Activated T-helper 9 cell treated with anti-CD3 and anti-CD28 coated beads, Interleukin-2, amount 50 U/mL, for 16 hours (primary cell): Measurements from ENCODE around the gene EEF2.
"Not testable (repeated sequence)": the region's sequence is repeated elsewhere in the genome, so short reads cannot be mapped to it uniquely, and the experiment has no call there.

Experiments
- DNase-seq: peaks from one replicate; pipeline ENCODE4 v3.0.0-alpha.2; 2020; ENCODE audit warnings: low read depth

EEF2 gene

DNA sequence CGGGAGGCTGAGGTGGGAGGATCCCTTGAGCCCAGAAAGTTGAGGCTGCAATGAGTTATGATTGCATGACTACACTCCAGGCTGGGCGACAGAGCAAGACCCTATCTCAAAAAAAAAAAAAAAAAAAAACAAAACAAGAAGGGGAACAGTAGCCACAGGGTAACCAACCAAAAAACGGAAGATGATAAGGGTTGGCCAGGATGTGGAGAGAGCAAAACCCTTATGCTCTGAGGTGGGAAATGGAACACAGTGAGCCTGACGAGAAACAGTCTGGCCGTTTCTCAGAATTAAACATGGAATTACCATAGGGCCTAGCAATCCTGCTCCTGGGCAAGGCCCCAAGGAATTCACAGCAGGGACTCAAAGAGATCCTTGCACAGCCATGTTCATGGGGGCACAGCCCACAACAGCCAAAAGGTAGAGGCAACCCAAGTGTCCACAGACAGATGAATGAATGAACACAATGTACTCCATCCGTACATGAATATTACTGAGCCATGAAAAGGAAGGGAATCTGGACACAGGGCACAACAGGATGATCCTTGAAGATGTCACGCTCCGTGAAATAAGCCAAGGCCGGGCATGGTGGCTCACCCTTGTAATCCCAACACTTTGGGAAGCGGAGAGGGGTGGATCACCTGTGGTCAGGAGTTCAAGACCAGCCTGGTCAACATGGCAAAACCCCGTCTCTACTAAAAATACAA is 41.1 kb downstream of the EEF2 start:
- no peak for DNase-seq

DNA sequence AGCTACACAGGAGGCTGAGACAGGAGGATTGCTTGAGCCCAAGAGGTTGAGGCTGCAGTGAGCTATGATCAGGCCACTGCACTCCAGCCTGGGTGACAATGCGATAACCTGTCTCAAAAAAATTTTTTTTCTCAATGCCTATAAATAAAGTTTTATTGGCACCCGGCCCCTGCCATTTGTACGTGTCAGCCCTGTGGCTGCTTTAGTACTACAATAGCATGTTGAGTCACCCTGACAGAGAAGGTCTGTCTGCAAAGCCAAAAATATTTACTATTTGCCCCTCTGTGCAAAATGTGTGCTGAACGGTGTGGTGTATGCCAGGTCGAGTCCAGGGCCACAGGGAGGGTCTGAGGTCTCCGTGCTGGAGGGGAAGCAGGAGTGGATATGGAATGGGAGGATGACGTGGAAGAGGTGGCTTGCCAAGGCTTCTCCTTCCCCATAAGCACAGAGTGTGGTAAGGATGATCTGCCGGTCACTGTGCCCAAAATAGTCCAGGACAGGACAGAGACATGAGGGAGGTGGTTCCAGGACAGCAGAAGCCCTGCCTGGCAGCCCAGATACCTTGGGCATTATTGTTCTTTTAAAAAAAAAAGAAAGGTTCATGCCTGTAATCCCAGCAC is 42.4 kb downstream of the EEF2 start:
- DNase-seq: no peak

DNA sequence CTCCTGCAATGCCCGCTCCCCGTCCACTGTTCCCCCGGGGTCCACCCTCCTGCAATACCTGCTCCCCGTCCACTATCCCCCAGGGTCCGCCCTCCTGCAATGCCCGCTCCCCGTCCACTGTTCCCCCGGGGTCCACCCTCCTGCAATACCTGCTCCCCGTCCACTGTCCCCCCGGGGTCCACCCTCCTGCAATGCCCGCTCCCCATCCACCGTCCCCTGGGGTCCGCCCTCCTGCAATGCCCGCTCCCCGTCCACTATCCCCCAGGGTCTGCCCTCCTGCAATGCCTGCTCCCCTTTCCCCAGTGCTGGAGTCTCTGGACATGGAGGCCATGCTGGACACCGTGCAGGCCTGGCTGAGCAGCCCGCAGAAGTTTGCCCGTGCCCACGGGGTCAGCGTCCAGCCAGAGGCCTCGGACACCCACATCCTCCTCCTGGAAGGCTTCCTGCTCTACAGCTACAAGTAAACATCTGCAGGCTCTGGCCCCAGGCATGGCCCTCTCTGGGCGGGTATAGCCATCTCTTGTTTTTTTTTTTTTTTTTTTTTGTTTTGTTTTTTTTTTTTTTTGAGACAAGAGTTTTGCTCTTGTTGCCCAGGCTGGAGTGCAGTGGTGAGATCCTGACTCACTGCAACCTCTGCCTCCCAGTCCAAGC is 46.8 kb downstream of the EEF2 start:
- not testable (repeated sequence) for DNase-seq

DNA sequence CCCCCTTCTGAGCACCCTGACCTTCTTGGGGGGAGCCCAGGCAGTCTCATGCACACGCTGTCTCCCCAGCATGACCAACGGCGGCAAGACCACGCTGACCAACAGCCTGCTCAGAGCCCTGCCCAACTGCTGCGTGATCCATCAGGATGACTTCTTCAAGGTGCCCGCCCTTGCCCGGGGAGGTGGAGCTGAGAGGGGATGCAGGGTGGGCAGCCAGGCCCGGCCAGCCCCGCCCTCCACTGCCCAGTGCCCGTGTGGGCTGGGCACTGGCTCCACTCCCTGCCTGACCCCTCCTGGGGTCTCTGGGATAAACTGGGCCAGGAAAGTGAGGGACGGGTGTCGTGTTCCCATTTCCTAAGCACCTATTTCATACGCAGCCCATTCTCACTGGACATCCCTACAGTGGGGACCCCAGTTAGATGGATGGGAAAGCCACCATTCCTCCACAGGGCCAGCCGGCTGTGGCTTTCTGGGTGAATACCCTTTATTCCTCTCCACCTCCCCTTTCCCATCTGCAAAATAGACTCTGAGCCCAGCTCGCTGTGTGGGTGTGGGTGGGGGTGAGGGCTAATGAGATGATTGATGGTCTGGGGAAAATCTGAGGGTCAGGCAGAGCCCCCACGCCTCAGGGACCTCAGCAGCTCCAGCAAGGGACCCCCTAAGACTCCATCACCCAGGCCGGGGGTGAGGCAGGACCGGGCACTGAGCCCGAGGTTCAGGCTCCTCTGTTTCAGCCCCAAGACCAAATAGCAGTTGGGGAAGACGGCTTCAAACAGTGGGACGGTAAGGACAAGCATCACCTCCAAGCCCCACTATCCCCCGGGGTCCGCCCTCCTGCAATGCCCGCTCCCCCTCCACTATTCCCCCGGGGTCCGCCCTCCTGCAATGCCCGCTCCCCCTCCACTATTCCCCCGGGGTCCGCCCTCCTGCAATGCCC is 48.5 kb downstream of the EEF2 start:
- no peak for DNase-seq

DNA sequence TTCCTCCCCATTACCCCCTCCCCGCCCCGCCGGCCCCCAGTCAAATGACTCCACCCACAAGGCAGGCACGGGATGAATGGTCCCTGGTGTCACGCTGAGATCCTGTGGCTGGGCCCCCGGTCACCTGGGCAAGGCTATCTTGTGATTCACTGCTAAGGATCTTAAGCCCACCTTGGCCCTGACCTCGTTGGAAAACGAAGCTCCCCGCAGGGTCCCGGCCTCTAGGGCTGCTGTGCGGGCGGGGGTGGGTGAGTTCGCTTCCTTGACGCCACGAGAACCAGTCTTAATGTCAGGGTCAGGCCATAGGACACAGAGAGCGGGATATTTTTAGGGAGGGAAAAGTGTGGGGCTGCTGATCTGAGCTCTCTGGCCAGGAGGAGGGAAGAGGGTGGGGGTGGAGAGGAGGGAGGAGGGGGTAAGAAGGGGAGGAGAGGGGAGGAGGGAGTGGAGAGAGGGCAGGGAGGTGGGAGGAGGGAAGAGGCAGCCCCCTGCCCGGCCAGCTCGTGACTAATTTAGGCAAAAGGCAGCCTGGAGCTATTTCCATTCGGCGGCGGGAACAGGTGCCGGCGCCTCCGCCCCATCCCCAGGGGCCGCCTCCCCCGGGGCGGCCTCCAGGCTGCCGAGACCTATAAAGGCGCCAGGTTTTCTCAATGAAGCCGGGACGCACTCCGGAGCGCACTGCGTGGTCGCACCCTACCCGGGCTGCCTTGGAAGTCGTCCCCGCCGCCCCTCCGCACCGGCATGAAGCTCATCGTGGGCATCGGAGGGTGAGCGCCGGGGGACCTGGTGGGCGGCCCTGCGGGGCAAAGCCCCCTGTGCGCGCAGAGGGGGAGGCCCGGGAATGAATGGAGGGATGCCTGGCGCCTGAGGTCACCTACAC is 52.1 kb downstream of the EEF2 start, which contains the start of gene NMRK2:
TSS of gene NMRK2 (plus strand) at position 139 of the 880 bp plus-strand sequence. CDS start at position 742, 603 bp downstream.
- DNase-seq: no peak

DNA sequence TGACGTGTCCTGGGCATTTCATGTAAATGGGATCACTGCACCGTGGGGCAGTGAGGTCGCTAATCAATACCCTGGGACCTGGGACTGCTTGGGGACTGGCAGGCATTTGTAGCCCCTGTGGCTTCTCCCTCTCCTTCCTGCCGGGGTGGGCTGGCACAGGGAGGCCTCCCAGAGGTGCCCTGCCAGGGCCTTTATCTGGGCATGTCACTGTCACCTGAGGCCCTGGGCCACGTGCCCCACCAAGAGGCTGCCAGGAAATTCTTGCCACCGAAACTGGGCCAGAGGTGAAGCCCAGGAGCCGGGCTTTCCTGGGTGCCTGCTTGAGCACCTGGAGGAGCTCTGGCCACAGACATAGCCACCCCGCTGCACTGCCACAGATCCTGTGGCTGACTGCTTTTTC is 54.2 kb downstream of the EEF2 start:
- no peak for DNase-seq
